ENCODE results near the gene KLHDC8A.
"Not testable (repeated sequence)": the region's sequence is repeated elsewhere in the genome, so short reads cannot be mapped to it uniquely, and the experiment has no call there.

KLHDC8A gene

DNA sequence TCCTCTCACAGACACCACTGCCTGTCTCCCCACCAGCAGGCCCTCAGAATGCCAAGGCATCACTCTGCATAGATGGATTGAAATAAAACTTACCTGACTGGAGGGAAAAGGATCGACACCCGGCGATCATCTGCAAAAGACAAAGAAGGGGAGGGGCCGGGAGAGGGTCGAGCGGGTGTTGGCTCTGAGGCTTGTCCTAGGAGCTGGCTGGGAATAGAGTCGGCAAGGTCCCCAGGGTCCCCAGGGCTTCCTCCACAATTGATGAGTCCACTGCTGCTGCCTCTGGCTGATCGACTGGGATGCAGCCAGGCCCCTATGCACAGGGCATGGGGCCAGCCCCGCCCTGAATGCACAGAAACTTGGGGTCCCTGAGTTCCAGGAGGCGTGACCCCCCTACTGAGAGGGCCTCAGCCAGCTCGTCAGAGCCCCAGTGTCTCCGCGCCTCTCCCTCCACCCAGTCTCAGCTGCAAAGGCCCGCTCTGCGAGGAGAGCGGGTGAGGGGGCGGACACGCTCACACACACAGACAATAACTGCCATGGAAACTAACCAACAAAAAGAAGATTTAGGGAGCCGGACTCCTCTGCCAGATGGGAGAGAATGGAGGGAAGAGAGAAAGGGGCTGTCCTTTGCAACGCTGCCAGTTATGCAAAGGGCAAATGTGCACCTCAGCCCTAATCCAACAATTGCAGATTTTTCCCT, at the start of gene KLHDC8A:
KLHDC8A (minus strand) TSS at position 483 of the 700 bp plus-strand sequence. CDS start 13,318 bp downstream, outside the sequence.
- DNase-seq (ENCODE audit: low spot score): no peak

DNA sequence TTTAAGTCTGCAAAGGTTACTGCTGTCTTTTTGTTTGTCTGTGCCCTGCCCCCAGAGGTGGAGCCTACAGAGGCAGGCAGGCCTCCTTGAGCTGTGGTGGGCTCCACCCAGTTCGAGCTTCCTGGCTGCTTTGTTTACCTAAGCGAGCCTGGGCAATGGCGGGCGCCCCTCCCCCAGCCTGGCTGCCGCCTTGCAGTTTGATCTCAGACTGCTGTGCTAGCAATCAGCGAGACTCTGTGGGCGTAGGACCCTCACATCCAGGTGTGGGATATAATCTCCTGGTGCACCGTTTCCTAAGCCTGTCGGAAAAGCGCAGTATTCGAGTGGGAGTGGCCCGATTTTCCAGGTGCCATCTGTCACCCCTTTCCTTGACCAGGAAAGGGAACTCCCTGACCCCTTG, 49.5 kb upstream of the KLHDC8A start:
- DNase-seq (ENCODE audit: low spot score): not testable (repeated sequence)

GRCh38 chr1:205404484-205404883, 47.8 kb upstream of the KLHDC8A start:
- not testable (repeated sequence) for DNase-seq (ENCODE audit: low spot score)

DNA sequence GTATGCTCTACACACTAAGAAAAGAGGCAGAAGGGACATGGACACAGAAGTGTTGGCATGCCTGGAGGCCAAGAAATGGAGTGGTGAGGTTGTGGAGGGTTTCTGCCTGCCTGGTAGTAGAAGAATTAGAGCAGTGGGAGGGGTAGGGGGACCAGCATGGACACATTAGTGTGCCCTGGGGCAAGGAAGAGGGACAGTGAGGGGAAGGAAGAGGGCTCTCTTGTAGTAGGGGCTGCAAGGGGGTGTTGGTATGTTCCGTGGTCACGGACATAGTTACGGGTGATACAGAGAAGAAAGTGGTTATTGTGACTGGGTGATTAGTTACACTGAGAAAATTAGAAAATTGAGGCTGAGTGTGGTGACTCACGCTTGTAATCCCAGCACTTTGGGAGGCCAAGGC, 41.9 kb upstream of the KLHDC8A start:
- no peak for DNase-seq (ENCODE audit: low spot score)

DNA sequence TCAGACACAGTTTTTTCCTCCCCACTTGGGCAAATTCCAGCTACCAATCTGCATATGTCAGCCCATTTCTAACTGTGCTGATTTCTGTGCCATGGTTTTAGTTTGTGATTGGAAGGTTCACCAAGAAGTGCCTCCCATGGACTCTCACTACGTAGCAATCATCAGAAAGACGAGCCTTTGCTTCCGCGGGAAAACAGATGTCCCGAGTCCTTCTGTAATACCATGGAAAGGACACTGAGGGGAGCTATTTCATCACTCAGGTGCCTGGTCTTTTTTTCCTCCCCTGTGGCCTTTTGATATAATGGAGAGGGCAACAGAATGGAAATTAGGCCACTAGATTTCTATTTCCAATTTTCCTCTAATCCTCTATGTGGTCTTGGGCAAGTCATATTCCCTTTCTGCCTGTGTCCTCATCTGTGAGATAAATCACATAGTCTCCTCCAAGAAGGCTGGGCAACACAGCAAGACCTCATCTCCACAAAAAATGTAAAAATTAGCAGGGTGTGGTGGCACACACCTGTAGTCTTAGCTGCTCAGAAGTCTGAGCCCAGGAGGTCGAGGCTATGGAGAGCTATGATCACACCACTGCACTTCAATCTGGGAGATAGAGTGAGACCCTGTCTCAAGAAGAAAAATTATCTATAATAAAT, 40.4 kb upstream of the KLHDC8A start:
- peak; percentile 52 for DNase-seq (ENCODE audit: low spot score)

- no peak for DNase-seq (ENCODE audit: low spot score)
These were observed 38.9 kb upstream of the KLHDC8A start for GRCh38 chr1:205395616-205396015.

DNA sequence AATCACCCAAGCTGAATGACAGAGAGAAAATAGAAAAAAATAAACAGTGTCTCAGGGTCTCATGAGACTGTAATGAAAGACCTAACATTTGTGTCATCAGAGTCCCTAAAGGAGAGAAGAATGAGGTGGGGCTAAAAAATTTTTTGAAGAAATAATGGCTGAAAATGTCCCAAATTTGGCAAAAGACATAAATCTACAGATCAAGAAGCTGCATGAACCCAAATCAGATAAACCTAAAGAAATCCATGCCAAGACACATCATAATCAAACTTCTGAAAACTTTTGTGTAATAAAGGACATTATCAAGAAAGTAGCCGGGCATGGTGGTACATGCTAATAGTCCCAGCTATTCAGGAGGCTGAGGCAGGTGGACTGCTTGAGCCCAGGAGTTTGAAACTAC, 35.9 kb upstream of the KLHDC8A start:
- no peak for DNase-seq (ENCODE audit: low spot score)

GRCh38 chr1:205391386-205391785, 34.7 kb upstream of the KLHDC8A start:
- no peak for DNase-seq (ENCODE audit: low spot score)

DNA sequence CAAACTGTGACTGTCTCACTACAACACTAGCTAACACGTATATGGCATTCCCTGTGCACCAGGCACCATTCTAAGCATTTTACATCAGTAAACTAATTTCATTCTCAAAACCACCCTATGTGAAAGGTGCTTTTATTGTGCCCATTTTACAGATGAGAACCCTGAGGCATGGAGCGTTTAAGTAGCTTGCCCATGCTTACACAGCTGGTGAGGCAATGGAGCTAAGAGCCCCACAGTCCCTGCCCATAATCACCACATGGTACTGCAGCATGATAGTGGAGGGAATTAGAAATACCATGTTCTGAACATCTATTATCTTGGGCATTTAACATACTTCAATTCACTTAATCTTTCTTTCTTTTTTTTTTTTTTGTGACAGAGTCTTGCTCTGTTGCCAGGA, 31.1 kb upstream of the KLHDC8A start:
- DNase-seq (ENCODE audit: low spot score): no peak

- DNase-seq (ENCODE audit: low spot score): not testable (repeated sequence)
These were observed 26.3 kb upstream of the KLHDC8A start for GRCh38 chr1:205382990-205383389.

DNA sequence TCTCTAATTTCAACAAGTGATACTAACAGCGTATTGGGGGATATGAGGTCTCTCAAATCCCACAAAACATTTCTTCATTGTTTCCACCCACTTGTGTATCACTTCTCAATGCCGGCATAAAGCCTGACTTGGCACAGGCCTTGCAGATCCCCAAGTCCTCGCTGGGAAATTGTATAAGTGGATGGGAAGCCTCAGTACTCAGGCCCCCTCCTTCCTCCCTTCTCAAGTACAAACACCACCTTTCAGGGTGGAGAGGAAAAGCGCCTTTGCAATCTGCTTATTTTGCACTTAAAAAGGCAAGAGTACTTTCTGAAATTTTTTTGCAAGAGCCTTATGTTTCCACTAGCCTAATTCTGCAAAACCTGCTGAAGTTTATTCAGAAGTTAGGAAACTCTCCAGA, 25.8 kb upstream of the KLHDC8A start:
- no peak for DNase-seq (ENCODE audit: low spot score)

GRCh38 chr1:205381305-205381704, 24.6 kb upstream of the KLHDC8A start:
- DNase-seq (ENCODE audit: low spot score): no peak

- no peak for DNase-seq (ENCODE audit: low spot score)
These were observed 24.2 kb upstream of the KLHDC8A start for GRCh38 chr1:205380882-205381281.

DNA sequence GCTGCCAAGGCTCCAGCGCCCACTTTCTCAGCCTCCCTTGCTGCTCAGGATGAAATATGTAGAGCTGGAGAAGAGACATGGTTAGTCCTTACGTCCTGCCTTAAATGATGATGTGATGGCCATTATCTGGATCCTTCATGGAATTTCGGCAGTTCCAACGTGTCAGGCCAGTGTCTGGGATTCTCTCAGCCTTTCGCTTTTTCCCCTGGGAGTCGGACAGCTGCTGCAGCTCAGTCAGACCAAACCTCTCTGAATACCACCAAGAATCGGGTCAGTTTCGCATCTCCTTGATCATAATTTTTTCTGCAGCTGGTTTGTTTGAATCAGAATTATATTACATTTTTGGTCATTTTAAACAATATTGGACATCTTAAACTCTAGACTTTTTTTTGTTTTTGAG, 22.3 kb upstream of the KLHDC8A start:
- no peak for DNase-seq (ENCODE audit: low spot score)

DNA sequence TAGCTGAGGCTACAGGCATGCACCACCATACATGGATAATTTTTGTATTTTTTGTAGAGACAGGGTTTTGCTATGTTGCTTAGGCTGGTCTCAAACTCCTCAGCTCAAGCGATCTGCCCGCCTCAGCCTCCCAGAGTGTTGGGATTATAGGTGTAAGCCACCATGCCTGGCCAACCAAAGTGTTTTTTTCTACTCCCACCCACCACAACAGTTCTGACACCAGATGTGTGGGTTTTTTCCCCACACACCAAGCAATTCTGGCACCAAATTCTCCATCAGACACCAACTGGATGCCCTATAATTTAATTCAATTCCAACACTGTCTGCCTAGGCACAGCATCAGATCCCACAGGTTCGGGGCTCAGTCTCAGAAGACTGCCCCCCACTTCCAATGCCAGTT, 20.6 kb upstream of the KLHDC8A start:
- no peak for DNase-seq (ENCODE audit: low spot score)

GRCh38 chr1:205376739-205377138, 20.0 kb upstream of the KLHDC8A start:
- DNase-seq (ENCODE audit: low spot score): no peak

DNA sequence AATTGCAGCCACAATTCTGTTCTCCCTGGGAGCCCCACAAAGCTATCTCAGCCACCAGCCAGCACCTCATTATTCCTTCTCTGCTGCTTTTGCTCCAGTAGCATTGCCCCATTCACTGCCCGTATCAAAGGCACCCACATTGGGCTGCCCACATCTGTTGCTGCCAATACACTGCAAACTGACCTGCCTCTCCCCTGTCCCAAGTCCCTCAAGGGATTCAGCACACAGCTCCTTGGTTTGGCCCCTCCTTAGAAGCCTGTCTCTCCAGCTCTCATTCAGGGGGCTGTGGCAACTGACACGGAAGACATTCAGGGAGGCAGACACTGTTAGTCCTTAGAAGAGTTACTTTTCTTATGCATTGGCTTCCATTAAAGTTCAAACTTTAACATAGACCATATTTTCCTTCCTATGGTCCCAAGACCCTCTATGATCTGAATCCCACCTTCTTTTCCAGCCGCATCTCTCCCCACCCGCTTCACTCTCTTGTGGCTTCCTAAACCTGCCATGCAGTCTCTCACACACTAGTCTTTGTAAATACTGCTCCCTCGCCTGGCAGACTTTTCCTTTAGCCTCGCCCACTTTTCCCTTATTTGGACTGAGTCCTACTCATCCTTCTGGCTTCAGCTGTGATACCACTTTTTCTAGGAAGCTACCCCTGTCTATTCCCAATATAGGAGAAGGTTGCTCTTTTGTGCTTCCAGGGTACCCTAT, 19.3 kb upstream of the KLHDC8A start:
- peak; percentile 83 for DNase-seq (ENCODE audit: low spot score)

DNA sequence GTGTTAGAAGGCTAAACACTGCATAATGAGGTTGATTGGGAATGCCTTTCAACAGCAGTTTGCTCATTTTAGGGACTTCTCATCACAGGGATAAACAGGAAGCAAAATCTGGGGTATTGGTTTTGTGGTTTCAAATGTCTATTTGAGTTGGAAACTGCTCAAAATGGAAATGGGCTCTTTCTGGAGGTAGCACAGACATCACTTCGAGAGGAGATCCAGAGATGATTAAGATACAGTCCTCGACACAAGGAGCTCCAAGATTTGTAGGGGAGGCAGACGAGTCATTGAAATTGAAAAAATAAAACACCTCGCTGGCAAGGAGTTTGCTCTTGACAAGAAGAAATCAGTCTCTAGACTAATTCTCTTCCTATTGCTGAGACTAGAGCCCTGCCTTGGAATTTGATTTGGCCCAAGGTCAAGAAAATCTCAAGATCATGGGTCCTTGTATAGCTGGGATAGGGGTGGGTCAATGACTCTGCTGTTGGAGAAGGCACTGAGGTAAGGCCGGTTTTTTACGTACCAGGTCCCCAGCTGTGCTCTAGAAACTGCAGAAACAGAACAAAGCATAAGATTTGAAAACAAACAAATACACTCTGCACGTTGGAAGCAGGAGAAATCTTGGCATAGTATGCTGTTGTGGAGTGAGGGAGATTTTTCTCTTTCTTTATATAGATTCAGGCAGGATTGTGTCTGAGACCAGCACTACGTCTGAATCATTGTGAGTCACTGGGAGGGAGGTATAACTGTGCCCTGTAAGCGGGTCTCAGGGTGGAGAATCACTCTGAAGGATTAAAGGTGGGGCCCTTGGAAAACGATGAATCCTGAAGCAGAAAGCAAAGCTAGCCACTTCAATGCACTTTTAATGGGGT, 17.7 kb upstream of the KLHDC8A start:
- DNase-seq (ENCODE audit: low spot score): peak; percentile 74

DNA sequence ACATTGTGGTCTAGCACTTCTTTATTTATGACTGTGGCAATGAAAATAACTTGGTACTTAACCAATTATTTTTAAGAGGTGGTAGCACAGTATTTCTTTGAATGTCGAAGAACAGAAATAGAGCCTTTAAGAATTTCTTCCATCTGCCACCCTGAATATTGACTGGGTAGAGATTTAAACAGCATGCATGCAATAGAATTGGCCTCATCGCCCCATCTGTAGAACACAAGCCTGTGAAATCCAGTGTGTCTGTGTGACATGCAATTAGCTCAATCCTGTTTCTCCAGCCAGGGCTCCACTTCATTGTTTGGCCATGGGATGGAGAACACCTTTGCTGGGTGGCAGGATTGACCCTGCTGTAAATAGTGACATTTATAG, 17.1 kb upstream of the KLHDC8A start:
- DNase-seq (ENCODE audit: low spot score): no peak

DNA sequence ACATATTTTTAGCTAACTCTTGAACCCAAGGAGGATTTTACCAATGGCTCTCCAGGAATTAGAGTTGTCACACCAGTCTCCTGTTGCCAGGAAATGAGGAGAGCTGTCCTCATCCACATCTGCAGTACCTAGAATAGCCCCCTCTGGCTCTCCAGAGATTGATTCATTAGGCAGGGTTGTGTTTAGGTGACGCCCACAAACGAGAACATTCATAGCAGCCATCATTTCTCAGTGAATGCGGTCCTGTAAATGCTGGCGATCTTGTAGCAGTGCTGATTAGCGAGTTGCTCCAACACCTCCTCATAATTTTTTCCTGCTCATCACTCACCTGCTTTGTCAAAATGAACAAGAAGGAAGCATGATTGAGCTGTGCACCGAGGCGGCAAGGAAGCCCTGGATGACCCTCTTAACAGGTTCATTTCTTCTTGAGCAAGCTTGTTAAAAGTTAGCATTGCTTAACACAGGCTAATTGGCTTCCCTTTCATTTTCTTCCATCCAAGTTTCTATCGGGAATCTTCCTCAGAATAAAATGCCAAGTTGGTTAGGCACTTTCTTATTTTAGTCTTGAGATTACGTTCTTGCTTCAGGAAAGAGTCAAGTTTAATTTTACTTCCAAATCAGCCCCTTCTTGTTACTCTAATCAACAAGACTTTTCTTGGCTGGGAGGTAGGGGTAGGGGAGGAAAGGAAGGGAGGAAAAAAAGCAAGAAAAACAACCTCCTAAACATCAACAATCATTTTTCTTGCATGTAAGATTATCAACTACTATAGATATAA, 16.5 kb upstream of the KLHDC8A start:
- DNase-seq (ENCODE audit: low spot score): no peak

- DNase-seq (ENCODE audit: low spot score): no peak
These were observed 15.3 kb upstream of the KLHDC8A start for GRCh38 chr1:205371871-205372660.
